Activated CD4-positive, alpha-beta T cell treated with anti-CD3 and anti-CD28 coated beads for 36 hours (primary cell): ENCODE measurements around the gene FBXW2. TPM values are rescaled to one million over a fixed set of nuclear protein-coding genes. Genes with fewer than 3 reads are reported as not detected.
"Not testable (repeated sequence)": the region's sequence is repeated elsewhere in the genome, so short reads cannot be mapped to it uniquely, and the experiment has no call there.

ENCODE experiments used
- ATAC-seq: fragments of 200-7000 bp; cut with Tn5 transposase; one replicate; pipeline ENCODE4 v1.10.0; 2021; ENCODE audit warnings: mild to moderate bottlenecking, moderate library complexity
- CTCF ChIA-PET: fragments of 350-600 bp; sonication (Branson Sonifier 250); formaldehyde crosslinking; loops from one replicate; lab custom pipeline; 2021; ENCODE audit warnings: antibody characterized with exemption; lab: Charles Lee
- POLR2A ChIA-PET: fragments of 350-600 bp; sonication (Branson Sonifier 250); formaldehyde crosslinking; loops from one replicate; lab custom pipeline; 2021; ENCODE audit warnings: antibody characterized with exemption, inconsistent platforms; lab: Charles Lee
- DNase-seq: peaks from one replicate; pipeline ENCODE4 v3.0.0-alpha.2; 2020
- H3K27ac Mint-ChIP-seq: one replicate; pipeline ENCODE4 v1.8.0; 2021; ENCODE audit warnings: mixed read lengths
- H3K27me3 Mint-ChIP-seq: one replicate; pipeline ENCODE4 v1.8.0; 2021; ENCODE audit warnings: mixed read lengths
- H3K36me3 Mint-ChIP-seq: one replicate; pipeline ENCODE4 v1.8.0; 2021; ENCODE audit warnings: low read depth, mixed read lengths
- H3K4me1 Mint-ChIP-seq: one replicate; pipeline ENCODE4 v1.8.0; 2021; ENCODE audit warnings: mixed read lengths
- H3K4me3 Mint-ChIP-seq: one replicate; pipeline ENCODE4 v1.8.0; 2021; ENCODE audit warnings: mild to moderate bottlenecking, moderate library complexity, mixed read lengths
- H3K9me3 Mint-ChIP-seq: one replicate; pipeline ENCODE4 v1.8.0; 2021; ENCODE audit warnings: low read depth, mixed read lengths
- intact Hi-C, 2 experiments: fragments of 100-400 bp; cut with DNase I in 1 of 2; cut with micrococcal nuclease in 1 of 2; formaldehyde crosslinking; loops; one replicate each; pipeline versions ENCODE4 v1.14.2 to v1.15.1; 2022 to 2024; cut with DNase I, micrococcal nuclease
- total RNA-seq, 2 experiments: library from RNA; stranded (reverse); gene quantifications; one replicate each; pipeline ENCODE4 v1.2.3, GENCODE V29; 2021

FBXW2 gene
- total RNA-seq, 2 experiments from 2014 or later: 53.0 to 68.1 TPM

DNA sequence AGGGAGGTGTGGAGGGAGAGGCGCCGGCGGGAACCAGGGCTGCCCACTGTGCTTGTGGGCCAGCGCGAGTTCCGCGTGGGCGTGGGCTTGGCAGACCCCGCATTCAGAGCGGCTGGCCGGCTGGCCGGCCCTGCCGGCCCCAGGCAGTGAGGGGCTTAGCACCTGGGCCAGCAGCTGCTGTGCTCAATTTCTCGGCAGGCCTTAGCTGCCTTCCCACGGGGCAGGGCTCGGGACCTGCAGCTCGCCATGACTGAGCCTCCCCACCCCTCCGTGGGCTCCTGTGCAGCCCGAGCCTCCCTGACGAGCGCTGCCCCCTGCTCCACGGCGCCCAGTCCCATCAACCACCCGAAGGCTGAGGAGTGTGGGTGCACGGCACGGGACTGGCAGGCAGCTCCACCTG is 46.9 kb downstream of the FBXW2 start:
- POLR2A ChIA-PET, intact Hi-C loops, H3K27me3 Mint-ChIP-seq, H3K4me3 Mint-ChIP-seq, ATAC-seq, H3K36me3 Mint-ChIP-seq, H3K27ac Mint-ChIP-seq, H3K4me1 Mint-ChIP-seq, DNase-seq, H3K9me3 Mint-ChIP-seq: not testable (repeated sequence)
- CTCF ChIA-PET: interaction anchor here (2.0 to 2.5 kb wide), 2 partner anchors 9 to 314 kb away, joined by 6 to 11 read pairs; no protein-coding TSS in a partner anchor

GRCh38 chr9:120745278-120745677 is 47.9 kb downstream of the FBXW2 start:
- no peak overlapping the region for H3K27ac Mint-ChIP-seq
- H3K36me3 Mint-ChIP-seq: peaks cover 2% of the 10 kb centered on the region
- H3K4me1 Mint-ChIP-seq: no peaks in the 10 kb centered on the region
- ATAC-seq (no peak), DNase-seq (no peak)
- CTCF ChIA-PET: interaction anchor here (0.6 to 2.5 kb wide), 5 partner anchors 8 to 315 kb away, joined by 3 to 11 read pairs (median 3); no protein-coding TSS in a partner anchor
- intact Hi-C loops: no loop called here
- POLR2A ChIA-PET: no interaction called here
- H3K4me3 Mint-ChIP-seq: no peak overlapping the region
- no peaks in the 10 kb centered on the region for H3K9me3 Mint-ChIP-seq
- no peaks in the 10 kb centered on the region for H3K27me3 Mint-ChIP-seq

GRCh38 chr9:120742951-120743416 is 50.2 kb downstream of the FBXW2 start:
- Mint-ChIP-seq H3K9me3 (no peaks in the 10 kb centered on the region), H3K36me3 (peaks cover 2% of the 10 kb centered on the region), H3K27ac (no peak overlapping the region), H3K4me3 (no peak overlapping the region), H3K4me1 (no peaks in the 10 kb centered on the region), H3K27me3 (no peaks in the 10 kb centered on the region)
- no peak for DNase-seq
- intact Hi-C loops: loop anchor here in 1 of 2 experiments (5.0 kb wide), 1 partner anchor 126 kb away; no protein-coding TSS in a partner anchor
- ChIA-PET CTCF (interaction anchor here (0.6 to 1.5 kb wide), 3 partner anchors 12 to 787 kb away, joined by 3 to 6 read pairs (median 3); no protein-coding TSS in a partner anchor), POLR2A (no interaction called here)
- peak; percentile 91 for ATAC-seq

DNA sequence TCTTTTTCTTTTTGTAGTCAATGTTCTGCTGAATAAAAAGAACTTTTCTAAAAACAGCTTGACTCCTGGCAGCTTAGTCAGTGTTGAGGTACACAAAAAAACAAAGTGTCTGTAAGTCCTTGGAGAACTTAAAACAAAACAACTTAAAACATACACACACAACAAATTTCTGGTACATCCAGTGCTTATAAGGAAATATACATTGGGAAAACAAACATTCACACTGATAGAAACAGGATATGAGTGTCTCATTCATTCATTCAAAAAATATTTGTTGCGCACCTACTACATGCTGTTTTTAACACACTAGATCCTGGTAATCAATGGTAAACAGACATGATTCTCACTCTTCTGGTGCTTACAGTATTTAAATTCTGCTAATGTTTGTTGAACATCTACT is 51.5 kb downstream of the FBXW2 start:
- DNase-seq: no peak
- Mint-ChIP-seq H3K4me3 (no peak overlapping the region), H3K36me3 (no peaks in the 10 kb centered on the region), H3K27me3 (no peaks in the 10 kb centered on the region), H3K27ac (no peak overlapping the region), H3K9me3 (no peaks in the 10 kb centered on the region), H3K4me1 (no peaks in the 10 kb centered on the region)
- no peak for ATAC-seq
- ChIA-PET POLR2A (no interaction called here), CTCF (interaction anchor here (0.9 to 1.6 kb wide), 3 partner anchors 11 to 119 kb away, joined by 3 to 4 read pairs (median 3); no protein-coding TSS in a partner anchor)
- intact Hi-C loops: loop anchor here in 1 of 2 experiments (5.0 kb wide), 1 partner anchor 124 kb away; no protein-coding TSS in a partner anchor

GRCh38 chr9:120741191-120741590 is 52.0 kb downstream of the FBXW2 start:
- CTCF ChIA-PET: interaction anchor here (0.9 to 1.6 kb wide), 2 partner anchors 14 to 118 kb away, joined by 3 read pairs; no protein-coding TSS in a partner anchor

DNA sequence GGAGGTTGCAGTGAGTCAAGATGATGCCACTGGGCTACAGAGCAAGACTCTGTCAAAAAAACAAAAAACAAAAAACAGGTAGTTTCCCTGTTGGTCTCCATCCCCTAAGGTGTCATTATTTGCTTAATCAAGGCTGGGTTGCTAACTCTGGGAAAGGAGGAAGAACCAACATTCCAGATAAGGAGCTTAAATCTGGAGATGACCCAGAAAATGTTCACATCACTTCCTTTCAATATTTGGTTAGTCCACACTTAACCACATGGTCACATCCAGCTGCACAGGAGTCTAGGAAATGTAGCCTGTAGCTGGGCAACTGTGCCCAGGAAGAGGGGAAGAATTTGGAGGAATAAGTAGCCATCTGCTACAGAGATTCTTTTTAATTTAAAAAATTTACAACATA is 53.1 kb downstream of the FBXW2 start:
- H3K27ac Mint-ChIP-seq: no peak overlapping the region
- ChIA-PET CTCF (interaction anchor here (0.8 to 1.7 kb wide), 5 partner anchors 15 to 522 kb away, joined by 3 to 4 read pairs (median 3); no protein-coding TSS in a partner anchor), POLR2A (no interaction called here)
- H3K4me1 Mint-ChIP-seq: no peaks in the 10 kb centered on the region
- no peak for DNase-seq
- H3K4me3 Mint-ChIP-seq: no peak overlapping the region
- no peaks in the 10 kb centered on the region for H3K9me3 Mint-ChIP-seq
- ATAC-seq: no peak
- no peaks in the 10 kb centered on the region for H3K36me3 Mint-ChIP-seq
- intact Hi-C loops: loop anchor here in 1 of 2 experiments (5.0 kb wide), 1 partner anchor 123 kb away; no protein-coding TSS in a partner anchor
- no peaks in the 10 kb centered on the region for H3K27me3 Mint-ChIP-seq

More at GRCh38 chr9:120741191-120741590, 52.0 kb downstream of the FBXW2 start:
- Mint-ChIP-seq H3K27ac (no peak overlapping the region), H3K4me1 (no peaks in the 10 kb centered on the region), H3K27me3 (no peaks in the 10 kb centered on the region), H3K4me3 (no peak overlapping the region), H3K36me3 (no peaks in the 10 kb centered on the region), H3K9me3 (no peaks in the 10 kb centered on the region)
- DNase-seq: no peak
- ATAC-seq: no peak
- intact Hi-C loops: loop anchor here in 1 of 2 experiments (5.0 kb wide), 1 partner anchor 124 kb away; no protein-coding TSS in a partner anchor
- POLR2A ChIA-PET: no interaction called here

DNA sequence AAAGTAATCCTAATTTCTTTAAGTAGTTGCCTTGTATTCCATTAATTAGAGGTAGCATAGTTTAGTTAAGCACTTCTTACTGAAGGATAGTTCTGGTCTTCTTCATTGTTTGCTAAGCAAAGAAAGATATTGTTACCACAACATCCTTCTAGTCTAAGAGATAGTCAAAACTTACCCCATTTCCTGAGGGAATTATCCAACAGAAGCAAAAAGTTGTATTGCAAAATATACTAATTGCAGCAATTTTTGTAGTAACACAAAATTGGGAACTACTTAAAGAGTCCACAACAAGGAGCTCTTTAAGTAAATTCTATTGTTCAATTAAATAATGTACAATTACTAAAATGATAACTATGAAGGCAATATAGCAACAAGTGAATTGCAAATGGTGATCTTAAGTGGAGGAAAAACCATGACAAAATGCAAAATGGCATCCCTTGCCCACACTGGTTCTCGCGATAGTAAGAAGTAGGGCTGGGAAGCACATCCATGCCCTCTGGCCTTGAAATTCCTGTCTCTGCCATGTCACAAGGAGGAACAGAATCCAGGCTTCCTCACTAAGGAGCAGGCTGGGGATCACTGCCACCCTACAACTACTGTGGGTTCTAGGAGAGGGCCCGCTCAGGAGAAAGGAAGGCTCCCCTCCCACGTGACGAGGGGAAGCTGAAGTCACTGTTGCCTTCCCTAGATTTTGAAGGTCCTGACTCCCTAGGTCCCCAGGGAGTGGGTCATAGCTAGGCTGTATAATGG is 55.6 kb downstream of the FBXW2 start:
- Mint-ChIP-seq H3K9me3 (no peaks in the 10 kb centered on the region), H3K27me3 (no peaks in the 10 kb centered on the region), H3K36me3 (no peaks in the 10 kb centered on the region), H3K27ac (no peak overlapping the region), H3K4me1 (no peaks in the 10 kb centered on the region), H3K4me3 (no peak overlapping the region)
- CTCF ChIA-PET: interaction anchor here (0.6 to 1.1 kb wide), 3 partner anchors 18 to 199 kb away, joined by 3 read pairs; no protein-coding TSS in a partner anchor
- no peak for DNase-seq
- intact Hi-C loops: no loop called here
- POLR2A ChIA-PET: no interaction called here
- no peak for ATAC-seq

DNA sequence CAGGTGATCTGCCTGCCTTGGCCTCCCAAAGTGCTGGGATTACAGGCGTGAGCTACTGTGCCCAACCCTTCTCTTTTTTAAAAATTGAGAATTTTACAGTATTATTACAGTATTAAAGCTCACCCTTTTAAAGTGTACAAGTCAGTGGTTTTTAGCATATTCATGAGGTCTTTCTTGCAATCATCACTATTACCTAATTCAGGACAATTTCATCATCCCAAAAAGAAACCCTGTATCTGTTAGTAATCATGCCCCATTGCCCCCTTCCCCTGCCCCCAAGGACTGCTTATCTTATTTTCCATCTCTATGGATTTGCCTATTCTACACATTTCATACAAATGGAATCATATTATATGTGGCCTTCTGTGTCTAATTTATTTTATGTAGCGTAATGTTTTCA is 56.3 kb downstream of the FBXW2 start:
- Mint-ChIP-seq H3K9me3 (no peaks in the 10 kb centered on the region), H3K4me1 (no peaks in the 10 kb centered on the region), H3K36me3 (no peaks in the 10 kb centered on the region), H3K27me3 (no peaks in the 10 kb centered on the region), H3K27ac (no peak overlapping the region), H3K4me3 (no peak overlapping the region)
- intact Hi-C loops: no loop called here
- DNase-seq (no peak), ATAC-seq (no peak)
- CTCF ChIA-PET: interaction anchor here (0.6 to 1.1 kb wide), 3 partner anchors 10 to 200 kb away, joined by 3 read pairs; no protein-coding TSS in a partner anchor
- POLR2A ChIA-PET: no interaction called here

- no peak for ATAC-seq
- Mint-ChIP-seq H3K27me3 (no peaks in the 10 kb centered on the region), H3K4me1 (no peaks in the 10 kb centered on the region)
These were observed 57.6 kb downstream of the FBXW2 start for GRCh38 chr9:120735415-120736126.

DNA sequence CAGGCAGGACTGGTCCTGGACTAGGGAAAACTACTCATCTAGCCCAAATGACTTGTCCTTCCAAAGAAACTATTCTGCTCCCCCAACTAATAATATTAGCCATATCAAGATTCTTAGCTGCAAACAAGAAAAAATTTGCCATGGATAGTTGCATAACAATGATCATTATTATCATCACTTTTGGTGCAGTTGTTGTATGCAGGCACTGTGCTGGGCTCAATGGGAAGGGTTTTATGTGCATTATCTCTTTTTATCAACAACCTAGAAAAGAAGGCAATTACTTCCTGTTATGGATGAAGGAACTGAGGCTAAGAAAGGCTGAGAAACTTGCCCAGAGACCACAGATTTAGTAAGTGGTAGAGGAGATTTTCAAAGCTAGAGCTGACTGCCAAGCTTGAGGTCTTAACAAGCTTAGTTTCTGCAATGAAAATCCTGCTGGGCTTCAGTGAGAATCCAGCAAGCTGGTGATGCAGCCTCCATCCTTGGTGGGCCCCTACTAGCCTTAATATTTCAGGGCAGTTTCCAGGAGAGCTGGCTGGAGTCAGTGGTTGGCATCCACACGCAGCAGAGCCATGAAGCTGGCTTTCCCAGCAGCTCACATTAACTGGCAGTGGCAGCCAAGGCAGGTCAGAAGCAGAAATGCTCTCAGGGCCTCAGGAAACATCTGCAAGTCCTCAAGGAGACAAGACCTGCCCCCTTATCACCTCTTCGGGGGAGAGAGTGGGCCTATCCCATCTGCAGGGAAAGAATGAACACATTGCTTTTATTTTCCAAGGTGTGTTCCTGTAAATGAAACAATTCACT is 58.4 kb downstream of the FBXW2 start:
- no peak overlapping the region for H3K4me3 Mint-ChIP-seq

More at GRCh38 chr9:120735415-120736126, 57.6 kb downstream of the FBXW2 start:
- H3K36me3 Mint-ChIP-seq: no peaks in the 10 kb centered on the region
- H3K4me3 Mint-ChIP-seq: no peak overlapping the region
- no peaks in the 10 kb centered on the region for H3K9me3 Mint-ChIP-seq
- intact Hi-C loops: no loop called here
- POLR2A ChIA-PET: no interaction called here
- no peak overlapping the region for H3K27ac Mint-ChIP-seq
- no peak for DNase-seq
- CTCF ChIA-PET: interaction anchor here (0.6 to 0.9 kb wide), 3 partner anchors 8 to 447 kb away, joined by 3 read pairs; no protein-coding TSS in a partner anchor

More for the DNA sequence above, 58.4 kb downstream of the FBXW2 start:
- Mint-ChIP-seq H3K9me3 (no peaks in the 10 kb centered on the region), H3K27ac (no peak overlapping the region), H3K36me3 (no peaks in the 10 kb centered on the region), H3K4me1 (no peaks in the 10 kb centered on the region), H3K27me3 (no peaks in the 10 kb centered on the region)
- ChIA-PET CTCF (interaction anchor here (0.6 to 0.9 kb wide), 4 partner anchors 9 to 446 kb away, joined by 3 read pairs; no protein-coding TSS in a partner anchor), POLR2A (no interaction called here)
- intact Hi-C loops: no loop called here
- DNase-seq (no peak), ATAC-seq (no peak)
